ENCODE data around the gene LENG8. TPM values are rescaled to one million over a fixed set of nuclear protein-coding genes. Genes with fewer than 3 reads are reported as not detected.

Gene LENG8
- polyA plus RNA-seq, 1 donor from 2014 or later, result 24.2 TPM

- no peak overlapping the region for H3K4me3 ChIP-seq (ENCODE audit: low read length)
- no peak overlapping the region for H3K4me2 ChIP-seq (ENCODE audit: low read length)
- no peaks in the 10 kb centered on the region for H3K9me3 ChIP-seq (ENCODE audit: low read length)
- H3K9ac ChIP-seq (ENCODE audit: low read length), result no peak overlapping the region
- H3K27ac ChIP-seq (ENCODE audit: low read length), result no peak overlapping the region
- H2AFZ ChIP-seq (ENCODE audit: low read depth, low read length), result no peak overlapping the region
- no peak for TF ChIP-seq EP300 (conservative IDR thresholded peaks at IDR 0.05; ENCODE audit: poor library complexity, severe bottlenecking)
- TF ChIP-seq CTCF (IDR thresholded peaks at IDR 0.05; ENCODE audit: poor library complexity, severe bottlenecking), result no peak
- no peak for TF ChIP-seq POLR2AphosphoS5 (IDR thresholded peaks at IDR 0.05)
- TF ChIP-seq MXI1 (conservative IDR thresholded peaks at IDR 0.05; ENCODE audit: poor library complexity, severe bottlenecking), result no peak
- no peak for TF ChIP-seq EZH2 (IDR thresholded peaks at IDR 0.05; ENCODE audit: borderline replicate concordance, insufficient read depth, low read length, poor library complexity, severe bottlenecking)
- TF ChIP-seq RAD21 (conservative IDR thresholded peaks at IDR 0.05), result no peak
- no peak for TF ChIP-seq REST (IDR thresholded peaks at IDR 0.05; ENCODE audit: borderline replicate concordance)
- TF ChIP-seq TAF1 (IDR thresholded peaks at IDR 0.05; ENCODE audit: low read depth), result no peak
- no peak for TF ChIP-seq SMC3 (conservative IDR thresholded peaks at IDR 0.05; ENCODE audit: poor library complexity)
- H3K27me3 ChIP-seq (ENCODE audit: insufficient read depth, low read depth, low read length), result peaks cover under 1% of the 10 kb centered on the region
- H3F3A ChIP-seq (ENCODE audit: insufficient read depth, low read length, poor library complexity, severe bottlenecking), result no peaks in the 10 kb centered on the region
- no peaks in the 10 kb centered on the region for H4K20me1 ChIP-seq (ENCODE audit: insufficient read depth)
- H3K36me3 ChIP-seq (ENCODE audit: insufficient read depth, low read length), result peaks cover 2% of the 10 kb centered on the region
- H3K79me2 ChIP-seq (replicated peaks; ENCODE audit: insufficient read depth, low read length), result no peaks in the 10 kb centered on the region
- no peaks in the 10 kb centered on the region for H3K9me2 ChIP-seq (ENCODE audit: insufficient read depth, low read length)
These were observed 9.8 kb downstream of the LENG8 start for GRCh38 chr19:54458648-54459281.

- no peaks in the 10 kb centered on the region for H3K36me3 ChIP-seq (ENCODE audit: insufficient read depth, low read length)
- H4K20me1 ChIP-seq (ENCODE audit: insufficient read depth), result no peaks in the 10 kb centered on the region
- H3K4me3 ChIP-seq (ENCODE audit: low read length), result no peak overlapping the region
- H3K27me3 ChIP-seq (ENCODE audit: insufficient read depth, low read depth, low read length), result peaks cover 8% of the 10 kb centered on the region
- H3K9me2 ChIP-seq (ENCODE audit: insufficient read depth, low read length), result no peaks in the 10 kb centered on the region
- no peaks in the 10 kb centered on the region for H3F3A ChIP-seq (ENCODE audit: insufficient read depth, low read length, poor library complexity, severe bottlenecking)
- H3K4me2 ChIP-seq (ENCODE audit: low read length), result no peak overlapping the region
- TF ChIP-seq EP300 (conservative IDR thresholded peaks at IDR 0.05; ENCODE audit: poor library complexity, severe bottlenecking) (no peak), REST (IDR thresholded peaks at IDR 0.05; ENCODE audit: borderline replicate concordance) (no peak), EZH2 (IDR thresholded peaks at IDR 0.05; ENCODE audit: borderline replicate concordance, insufficient read depth, low read length, poor library complexity, severe bottlenecking) (no peak), SMC3 (conservative IDR thresholded peaks at IDR 0.05; ENCODE audit: poor library complexity) (no peak), POLR2AphosphoS5 (IDR thresholded peaks at IDR 0.05) (no peak), RAD21 (conservative IDR thresholded peaks at IDR 0.05) (no peak), MXI1 (conservative IDR thresholded peaks at IDR 0.05; ENCODE audit: poor library complexity, severe bottlenecking) (no peak), TAF1 (IDR thresholded peaks at IDR 0.05; ENCODE audit: low read depth) (no peak), CTCF (IDR thresholded peaks at IDR 0.05; ENCODE audit: poor library complexity, severe bottlenecking) (no peak)
- H3K9ac ChIP-seq (ENCODE audit: low read length), result no peak overlapping the region
- H3K9me3 ChIP-seq (ENCODE audit: low read length), result no peaks in the 10 kb centered on the region
- no peaks in the 10 kb centered on the region for H3K79me2 ChIP-seq (replicated peaks; ENCODE audit: insufficient read depth, low read length)
- no peak overlapping the region for H3K27ac ChIP-seq (ENCODE audit: low read length)
- H2AFZ ChIP-seq (ENCODE audit: low read depth, low read length), result no peak overlapping the region
These were observed 10.6 kb downstream of the LENG8 start for GRCh38 chr19:54459282-54460229.
